NOMO-1 treated with dmso at 0.1 percent for 144 hours (cell line): ENCODE results near the gene RABL6.
"Not testable (repeated sequence)": the region's sequence is repeated elsewhere in the genome, so short reads cannot be mapped to it uniquely, and the experiment has no call there.

ENCODE experiments used
- DNase-seq: peaks from one replicate; lab custom pipeline; 2025; ENCODE audit not compliant: unreplicated experiment; lab: John Stamatoyannopoulos, UW

Gene RABL6

DNA sequence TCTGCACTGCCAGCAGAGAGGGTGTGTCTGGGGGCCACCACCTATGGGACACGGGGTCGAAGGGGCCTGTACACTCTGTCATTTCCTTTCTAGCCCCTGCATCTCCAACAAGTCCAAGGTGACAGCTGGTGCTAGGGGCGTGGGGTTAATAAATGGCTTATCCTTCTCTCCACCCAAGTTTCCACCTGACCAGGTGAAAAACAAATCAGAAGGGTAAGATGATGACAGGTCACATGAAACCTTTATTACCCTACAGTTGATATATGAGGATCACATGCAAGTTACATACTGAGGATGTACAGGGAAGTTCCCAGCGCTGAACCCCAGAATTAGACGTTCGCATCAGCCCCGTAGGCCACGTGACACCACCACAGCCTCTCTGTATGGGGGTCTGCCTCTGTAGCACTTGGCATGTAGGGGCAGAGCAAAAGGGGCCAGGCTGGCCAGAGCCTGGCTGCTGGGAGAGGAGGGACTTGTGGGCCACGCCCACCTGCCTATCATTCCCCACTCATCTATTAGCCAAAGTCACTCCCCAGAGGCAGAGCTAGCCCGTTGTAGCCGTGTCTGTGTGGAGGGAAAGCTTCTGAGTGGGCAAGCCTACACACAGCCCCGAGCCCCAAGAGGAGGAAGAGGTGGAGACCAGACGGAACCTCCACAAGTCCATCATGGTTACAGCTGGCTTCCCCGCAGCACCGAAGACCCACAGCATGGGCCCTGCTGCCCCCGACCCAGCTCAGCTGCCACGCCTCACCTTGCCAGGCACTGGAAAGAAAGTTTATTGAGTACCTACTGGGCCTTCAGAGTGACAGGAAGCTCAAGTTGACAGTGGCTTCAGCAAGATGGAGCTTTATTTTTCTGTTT is 14.4 kb upstream of the RABL6 start:
- DNase-seq = no peak

DNA sequence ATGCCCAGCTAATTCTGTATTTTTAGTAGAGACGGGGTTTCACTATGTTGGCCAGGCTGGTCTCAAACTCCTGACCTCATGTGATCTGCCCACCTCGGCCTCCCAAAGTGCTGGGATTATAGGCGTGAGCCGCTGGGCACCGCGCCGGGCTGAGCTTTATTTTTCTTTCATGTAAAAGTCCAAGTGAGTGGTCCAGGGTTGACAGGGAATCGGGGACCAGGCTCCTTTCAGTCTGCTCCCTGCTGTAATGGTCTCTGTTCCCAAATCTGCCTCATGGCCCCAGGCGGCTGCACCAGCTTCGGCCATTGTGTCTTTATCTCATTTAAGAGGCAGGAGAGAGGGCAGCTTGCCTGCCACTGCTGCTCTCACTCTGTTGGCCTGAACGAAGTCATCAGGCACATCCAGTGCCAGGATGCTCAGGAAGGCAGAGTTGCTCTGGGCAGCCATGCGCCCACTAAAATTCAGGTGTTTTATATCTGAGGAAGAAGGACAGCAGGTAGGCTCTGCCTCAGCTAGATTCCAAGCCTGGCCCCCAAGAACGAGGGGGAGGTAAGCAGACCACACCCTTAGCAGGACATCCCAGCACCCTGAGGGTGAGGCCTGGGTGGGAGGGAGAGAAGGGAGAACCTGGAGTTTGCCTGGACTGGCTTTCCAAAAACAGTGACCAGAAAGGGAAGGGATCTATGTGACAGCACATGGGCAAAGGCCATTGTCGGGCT is 13.3 kb upstream of the RABL6 start:
- no peak for DNase-seq

DNA sequence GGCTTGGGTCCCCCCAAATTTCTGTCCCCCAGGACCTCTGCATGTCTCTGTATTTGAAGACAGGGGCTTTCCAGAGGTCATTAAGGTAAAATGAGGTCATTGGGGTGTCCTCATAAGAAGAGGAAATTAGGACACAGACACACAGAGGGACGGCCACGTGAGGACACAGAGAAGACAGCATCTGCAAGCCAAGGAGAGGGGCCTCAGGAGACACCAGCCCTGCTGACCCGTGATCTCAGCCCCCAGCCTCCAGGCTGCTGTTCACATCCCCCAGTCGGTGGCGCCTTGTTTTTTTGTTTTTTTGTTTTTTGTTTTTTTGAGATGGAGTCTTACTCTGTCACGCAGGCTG is 12.8 kb upstream of the RABL6 start:
- DNase-seq = no peak

DNA sequence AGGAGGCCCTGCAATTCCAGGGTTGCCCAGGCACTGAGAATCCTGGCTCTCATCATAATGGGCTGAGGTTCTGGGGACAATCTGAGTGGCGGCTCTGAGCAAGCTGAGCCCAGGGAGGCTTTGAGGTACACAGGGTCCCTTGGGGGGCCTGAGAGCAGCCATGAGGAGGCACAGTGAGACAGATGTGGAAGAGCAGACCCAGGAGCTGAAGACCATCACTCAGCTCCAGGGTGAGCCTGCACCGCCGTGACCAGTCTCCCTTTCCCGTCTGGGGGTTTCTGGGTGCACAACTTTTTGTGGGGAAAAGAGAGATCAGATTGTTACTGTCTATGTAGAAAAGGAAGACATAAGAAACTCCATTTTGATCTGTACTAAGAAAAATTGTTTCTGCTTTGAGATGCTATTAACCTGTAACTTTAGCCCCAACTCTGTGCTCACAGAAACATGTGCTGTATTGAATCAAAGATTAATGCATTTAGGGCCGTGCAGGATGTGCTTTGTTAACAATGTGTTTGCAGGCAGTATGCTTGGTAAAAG is 11.4 kb upstream of the RABL6 start, which contains the start of gene CCDC183:
CCDC183 (plus strand) TSS at position 101 of the 537 bp plus-strand sequence; CDS start at position 161, 60 bp downstream.
- DNase-seq = no peak

DNA sequence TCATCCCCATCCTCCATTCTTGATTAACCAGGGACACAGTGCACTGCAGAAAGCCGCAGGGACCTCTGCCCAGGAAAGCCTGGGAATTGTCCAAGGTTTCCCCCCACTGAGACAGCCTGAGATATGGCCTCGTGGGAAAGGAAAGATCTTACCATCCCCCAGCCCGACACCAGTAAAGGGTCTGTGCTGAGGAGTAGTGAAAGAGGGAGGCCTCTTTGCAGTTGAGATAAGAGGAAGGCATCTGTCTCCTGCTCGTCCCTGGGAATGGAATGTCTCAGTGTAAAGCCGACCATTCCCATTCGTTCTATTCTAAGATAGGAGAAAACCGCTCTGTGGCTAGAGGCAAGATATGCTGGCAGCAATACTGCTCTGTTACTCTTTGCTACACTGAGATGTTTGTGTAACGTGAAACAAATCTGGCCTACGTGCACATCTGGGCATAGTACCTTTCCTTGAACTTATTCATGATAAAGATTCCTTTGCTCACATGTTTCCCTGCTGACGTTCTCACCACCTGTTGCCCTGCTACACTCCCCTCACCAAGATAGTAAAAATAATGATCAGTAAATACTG is 10.9 kb upstream of the RABL6 start:
- not testable (repeated sequence) for DNase-seq

DNA sequence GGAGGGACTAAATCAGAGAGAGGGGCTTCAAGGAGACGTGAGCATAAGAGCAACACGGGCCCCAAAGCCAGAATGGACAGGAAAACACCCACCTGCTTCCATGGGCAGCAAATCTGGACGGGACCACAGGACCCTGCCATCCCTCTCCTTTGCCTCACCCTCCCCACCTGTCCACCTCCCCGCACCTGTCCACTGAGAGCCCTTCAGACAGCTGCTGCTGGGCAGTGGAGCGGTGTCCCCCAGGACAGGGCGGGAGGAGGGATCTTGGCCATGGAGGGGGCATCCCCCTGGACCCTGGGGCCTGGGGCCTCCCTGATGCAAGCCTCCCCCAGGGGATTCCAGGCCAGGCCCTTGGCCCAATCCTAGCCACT is 9.1 kb upstream of the RABL6 start:
- DNase-seq = no peak

DNA sequence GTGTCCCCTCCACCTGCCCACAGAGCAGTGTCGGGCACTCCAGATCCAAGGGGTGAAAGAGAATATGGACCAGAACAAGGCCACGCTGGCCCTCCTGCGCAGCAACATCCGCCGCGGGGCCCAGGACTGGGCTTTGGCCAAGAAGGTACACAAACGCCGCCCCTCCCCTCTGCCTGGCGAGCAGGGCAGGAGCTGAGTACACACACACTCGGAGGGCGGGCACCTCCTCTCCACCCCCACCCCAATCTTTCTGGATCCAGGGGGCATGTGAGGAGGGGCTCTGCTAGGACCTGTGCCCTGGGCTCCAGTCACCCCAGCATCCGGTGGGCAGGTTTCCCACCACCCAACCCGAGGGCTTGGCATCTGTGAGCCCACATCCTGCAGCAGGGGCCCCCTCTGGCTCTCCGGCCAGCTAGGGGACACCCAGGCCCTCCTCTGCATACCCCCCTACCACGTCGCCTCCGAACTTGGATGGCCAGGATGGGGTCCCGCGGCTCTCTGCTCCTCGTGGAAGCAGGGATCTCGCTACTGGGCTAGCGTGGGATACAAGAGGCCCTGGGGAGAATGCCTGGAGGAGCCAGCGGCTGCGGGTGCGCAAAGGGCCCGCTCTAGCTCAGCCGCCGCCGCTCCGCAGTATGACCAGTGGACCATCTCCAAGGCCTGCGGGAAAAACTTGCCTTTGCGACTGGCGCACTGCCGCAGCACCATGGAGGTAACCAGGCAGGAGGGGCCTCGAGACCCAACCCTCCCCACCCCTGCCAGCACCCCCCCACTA is 8.5 kb upstream of the RABL6 start:
- DNase-seq = no peak

DNA sequence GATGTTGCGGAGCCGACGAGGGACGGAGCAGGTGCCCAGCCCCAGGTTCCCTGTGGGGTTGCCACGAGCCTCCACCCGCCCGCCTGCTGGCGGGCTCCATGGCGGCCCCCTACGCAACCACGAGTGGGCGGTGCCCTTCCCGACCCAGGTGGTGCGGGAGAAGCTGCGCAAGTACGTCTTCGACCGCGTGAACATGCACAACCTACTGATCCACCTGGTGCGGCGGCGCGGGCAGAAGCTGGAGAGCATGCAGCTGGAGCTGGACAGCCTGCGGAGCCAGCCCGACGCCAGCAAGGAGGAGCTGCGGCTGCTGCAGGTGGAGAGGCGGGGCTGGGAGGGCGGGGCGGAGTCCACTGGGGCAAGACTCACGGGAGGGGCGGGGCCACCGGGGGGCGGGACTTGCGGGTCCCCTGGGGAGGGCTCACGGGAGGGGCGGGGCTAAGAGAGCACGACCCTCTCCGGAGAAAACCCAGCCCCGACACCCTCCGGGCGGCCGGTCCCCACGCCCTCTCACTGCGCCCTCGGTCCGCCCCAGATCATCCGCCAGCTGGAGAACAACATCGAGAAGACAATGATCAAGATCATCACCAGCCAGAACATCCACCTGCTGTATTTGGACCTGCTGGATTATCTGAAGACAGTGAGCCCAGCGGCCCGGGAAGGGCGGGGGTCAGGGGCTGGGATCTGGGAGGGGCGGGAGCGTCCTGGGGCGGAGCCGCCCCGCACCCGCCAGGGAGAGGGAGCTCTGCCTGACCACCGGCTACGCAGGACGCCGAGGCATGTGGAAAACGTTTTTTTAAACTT is 7.7 kb upstream of the RABL6 start:
- peak; percentile 65 for DNase-seq

DNA sequence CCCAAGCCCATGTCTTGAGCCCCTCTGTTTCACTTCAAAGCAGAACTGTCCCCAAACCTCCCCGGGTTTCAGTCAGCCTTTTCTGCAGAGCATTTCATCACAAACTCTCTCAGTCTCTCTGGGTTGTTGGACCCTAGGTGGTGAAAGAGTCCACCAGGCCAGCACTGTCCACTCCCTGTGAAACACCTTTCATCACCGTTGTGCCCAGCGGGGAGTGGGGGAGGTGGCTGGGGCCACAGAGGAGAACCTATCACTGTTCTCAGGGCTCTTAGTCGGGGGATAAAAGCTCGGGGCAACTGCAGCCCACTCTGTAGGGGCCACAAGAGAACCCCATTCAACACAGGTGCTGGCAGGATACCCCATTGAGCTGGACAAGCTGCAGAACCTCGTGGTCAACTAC is 5.4 kb upstream of the RABL6 start:
- no peak for DNase-seq

DNA sequence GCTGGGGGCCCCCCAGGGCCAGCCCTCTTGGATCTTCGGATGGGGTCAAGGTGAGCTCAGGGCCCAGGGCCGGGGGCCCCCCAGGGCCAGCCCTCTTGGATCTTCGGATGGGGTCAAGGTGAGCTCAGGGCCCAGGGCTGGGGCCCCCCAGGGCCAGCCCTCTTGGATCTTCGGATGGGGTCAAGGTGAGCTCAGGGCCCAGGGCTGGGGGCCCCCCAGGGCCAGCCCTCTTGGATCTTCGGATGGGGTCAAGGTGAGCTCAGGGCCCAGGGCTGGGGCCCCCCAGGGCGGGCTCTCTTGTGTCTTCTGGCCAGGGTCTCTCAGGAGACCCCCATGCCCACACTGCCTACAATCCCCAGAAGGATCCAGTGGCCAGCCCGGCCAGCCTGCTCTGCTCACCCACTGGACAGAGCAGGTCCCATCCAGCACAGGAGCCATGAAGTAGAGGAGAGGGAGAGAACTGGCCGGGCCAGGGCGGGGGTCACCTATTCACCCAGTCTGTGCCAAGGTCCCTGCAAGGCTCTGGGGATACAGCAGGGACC is 4.7 kb upstream of the RABL6 start:
- DNase-seq = not testable (repeated sequence)

DNA sequence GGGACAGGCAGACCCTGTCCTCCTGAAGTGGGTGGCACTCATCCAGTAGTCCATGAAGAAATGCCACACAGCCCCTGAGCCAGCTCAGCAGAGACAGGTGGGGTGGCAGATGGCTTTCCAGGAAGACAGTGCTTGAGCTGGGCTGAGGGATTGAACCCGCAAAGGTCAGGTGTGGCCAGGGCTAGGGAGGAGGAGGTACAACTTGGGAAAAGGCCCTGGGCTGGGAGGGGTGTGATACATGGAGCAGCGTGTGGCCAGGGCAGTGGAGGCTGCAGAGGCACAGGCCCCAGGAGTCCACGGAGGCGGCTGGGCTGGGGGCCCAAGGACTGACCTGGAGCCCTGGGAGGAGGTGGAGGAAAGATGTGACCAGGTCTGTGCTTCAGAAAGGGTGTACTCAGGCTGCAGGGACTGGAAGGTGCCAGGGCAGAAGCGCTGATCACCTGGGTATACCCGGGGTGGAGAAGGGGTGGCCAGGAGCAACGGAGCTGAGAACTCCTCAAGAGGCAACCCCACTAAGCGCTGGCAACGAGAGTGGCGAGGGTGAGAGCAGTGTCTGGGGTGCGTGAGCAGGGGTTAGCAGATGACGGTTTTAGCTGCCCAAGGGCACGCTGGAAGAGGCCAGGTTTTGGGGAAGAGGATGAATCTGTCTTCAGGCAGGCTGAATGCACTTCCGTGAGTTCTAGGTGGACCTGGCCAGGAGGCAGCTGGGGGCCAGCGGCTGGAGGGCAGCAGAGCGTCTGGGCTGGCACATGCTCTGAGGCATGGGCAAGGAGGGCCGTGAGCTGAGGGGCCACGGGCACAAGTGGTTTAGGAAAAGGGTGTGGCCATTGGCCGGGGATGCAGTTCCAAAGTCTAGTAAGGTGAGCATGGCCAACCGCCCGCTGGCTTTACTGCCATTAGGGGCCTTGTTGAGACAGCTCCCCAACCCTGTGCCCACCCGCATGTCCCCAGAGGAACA is 3.9 kb upstream of the RABL6 start:
- no peak for DNase-seq

DNA sequence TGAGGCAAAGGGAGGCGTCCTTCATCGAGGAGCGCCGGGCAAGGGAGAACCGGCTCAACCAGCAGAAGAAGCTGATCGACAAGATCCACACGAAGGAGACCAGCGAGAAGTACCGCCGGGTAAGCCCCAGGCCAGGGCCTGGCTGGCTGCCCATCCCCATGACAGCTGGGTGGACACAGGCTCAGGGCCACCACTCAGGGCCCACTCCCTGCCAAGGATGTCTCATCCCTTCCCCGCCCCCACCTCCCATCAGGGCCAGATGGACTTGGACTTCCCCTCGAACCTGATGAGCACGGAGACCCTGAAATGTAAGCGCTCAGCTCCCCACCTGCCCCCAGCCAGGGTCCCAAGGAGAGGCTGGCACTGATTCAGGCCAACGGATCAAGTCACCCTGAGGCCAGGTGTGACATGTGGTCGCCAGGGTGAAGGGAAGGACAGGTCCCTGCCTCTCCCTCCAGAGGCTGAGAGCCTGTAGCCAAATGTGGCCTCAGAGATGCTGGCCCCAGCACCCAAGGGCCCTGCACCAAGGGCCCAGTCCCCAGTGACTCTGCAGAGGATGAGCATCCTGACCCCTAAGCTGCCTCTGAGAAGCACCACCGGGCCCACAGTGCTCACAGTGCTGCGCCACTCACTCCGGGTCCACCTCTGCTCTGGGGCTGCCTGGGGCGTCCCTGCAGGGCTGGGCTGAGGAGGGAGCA is 3.1 kb upstream of the RABL6 start:
- DNase-seq = no peak

DNA sequence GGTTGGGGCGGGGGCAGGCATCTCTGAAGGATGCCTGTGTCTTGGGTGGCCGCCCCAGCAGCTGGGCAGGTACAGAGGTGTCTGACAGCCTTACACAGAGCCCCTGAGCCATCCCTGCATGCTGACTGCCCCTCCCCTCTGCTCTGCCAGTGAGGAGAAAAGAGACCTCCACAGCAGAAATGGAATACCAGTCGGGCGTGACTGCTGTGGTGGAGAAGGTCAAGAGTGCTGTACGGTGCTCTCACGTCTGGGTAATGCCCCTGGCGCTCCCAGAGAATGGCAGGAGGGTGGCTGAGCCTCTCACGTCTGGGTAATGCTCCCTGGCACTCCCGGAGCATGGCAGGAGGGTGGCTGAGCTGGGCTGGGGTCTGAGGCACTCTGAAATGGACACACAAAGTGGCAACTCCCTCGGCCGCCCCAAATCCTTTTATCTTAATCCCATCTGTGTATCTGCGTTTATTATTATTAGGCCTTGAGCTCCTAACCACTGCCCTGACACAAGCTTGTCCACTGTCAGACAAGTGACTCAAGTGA is 2.5 kb upstream of the RABL6 start:
- DNase-seq = no peak

DNA sequence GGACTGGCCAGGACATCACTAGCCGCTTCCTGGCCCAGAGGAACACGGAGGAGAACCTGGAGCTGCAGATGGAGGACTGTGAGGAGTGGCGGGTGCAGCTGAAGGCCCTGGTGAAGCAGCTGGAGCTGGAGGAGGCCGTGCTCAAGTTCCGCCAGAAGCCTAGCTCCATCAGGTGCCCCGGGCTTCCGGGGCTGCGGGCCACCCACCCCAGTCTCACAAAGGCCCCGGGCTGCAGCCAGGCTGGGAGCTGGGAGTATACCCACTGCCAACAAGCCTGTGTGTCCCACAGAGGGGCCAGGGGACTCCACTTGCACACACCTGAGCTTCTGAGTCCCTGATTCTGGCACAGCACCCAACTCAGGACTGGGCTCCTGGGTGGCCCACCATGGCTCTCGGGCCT is 1.7 kb upstream of the RABL6 start:
- no peak for DNase-seq

DNA sequence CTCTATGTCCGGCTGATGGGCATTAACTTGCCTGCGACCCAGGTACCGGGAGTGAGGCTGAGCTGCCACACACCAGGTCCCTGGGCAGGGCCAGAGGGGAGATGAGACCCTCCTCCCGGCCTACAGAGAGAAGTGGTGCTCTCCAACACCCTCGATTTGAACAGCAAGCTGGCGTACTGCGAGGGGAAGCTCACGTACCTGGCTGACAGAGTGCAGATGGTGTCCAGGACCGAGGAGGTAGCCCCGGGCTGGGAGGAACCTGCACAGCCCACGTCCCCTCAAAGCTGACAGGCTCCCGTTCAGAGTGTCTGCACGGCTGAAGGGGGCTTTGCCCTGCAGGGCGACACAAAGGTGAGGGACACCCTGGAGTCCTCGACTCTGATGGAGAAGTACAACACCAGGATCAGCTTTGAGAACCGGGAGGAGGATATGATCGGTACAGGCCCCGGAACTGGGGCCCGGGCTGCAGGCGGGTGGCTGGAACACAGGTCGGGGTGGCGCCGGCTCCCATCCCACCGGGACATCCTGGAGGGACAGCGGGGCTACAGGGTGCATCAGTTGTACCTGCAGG is 1.0 kb upstream of the RABL6 start:
- no peak for DNase-seq

DNA sequence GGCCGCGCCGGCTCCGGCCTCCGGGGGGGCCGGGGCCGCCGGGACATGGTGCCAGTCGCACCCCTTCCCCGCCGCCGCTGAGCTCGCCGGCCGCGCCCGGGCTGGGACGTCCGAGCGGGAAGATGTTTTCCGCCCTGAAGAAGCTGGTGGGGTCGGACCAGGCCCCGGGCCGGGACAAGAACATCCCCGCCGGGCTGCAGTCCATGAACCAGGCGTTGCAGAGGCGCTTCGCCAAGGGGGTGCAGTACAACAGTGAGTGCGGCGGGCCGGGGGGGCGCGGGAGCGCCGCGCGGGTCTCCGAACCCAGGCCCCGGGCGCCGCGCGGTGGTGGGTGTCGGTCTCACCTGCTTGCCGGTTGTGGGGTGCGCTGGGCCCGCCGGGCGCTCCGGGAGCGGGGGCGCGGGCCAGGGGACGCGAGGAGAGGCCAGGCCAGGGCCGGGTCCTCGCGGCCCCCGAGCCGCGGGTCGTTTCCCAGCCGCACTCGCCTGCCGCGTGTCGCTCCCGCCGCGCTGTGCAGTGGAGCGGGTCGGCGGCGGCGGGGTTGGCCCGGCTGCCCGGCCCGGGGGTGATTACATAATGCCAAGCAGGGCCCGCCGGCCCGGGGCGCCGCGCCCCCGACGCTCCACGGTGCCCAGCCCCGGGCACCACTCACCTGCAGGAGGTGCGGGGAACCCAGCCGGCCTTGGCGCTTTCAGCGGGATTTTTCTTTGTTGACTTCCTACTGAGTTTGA is 492 bp downstream of the RABL6 start:
- no peak for DNase-seq

DNA sequence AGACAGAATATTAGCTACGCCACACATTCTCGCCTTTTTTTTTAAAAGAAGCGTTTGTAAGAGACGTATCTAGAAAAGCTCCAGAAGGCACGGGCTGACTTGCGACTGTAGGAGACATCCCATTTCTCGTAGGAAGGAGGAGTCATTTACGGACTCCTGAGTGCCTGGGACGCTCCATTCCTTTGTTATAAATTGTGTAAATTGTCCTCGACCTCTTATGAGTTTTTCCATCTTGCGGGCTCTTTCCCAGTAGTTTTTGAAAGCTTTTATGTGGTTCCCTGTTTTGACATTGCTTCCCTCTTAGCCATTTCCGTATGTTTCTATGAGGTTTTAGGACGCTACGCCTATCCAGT is 1.0 kb downstream of the RABL6 start:
- no peak for DNase-seq
